HG02588 (cell line): ENCODE measurements around the gene SRSF7.
A peak's percentile ranks its signal among the peaks of the same experiment; 100 is the strongest.
"Not testable (repeated sequence)": the region's sequence is repeated elsewhere in the genome, so short reads cannot be mapped to it uniquely, and the experiment has no call there.

Source experiments
- ATAC-seq: cut with Tn5 transposase; IDR thresholded peaks from one replicate; pipeline ENCODE4 v1.9.1; 2021; ENCODE audit warnings: mild to moderate bottlenecking, moderate library complexity; ENCODE audit not compliant: unreplicated experiment

Gene SRSF7

GRCh38 chr2:38754506-38754905 is 3.3 kb upstream of the SRSF7 start:
- ATAC-seq, result no peak

- no peak for ATAC-seq
Observed at GRCh38 chr2:38754049-38754448, 2.9 kb upstream of the SRSF7 start.

GRCh38 chr2:38751596-38752410 is 642 bp upstream of the SRSF7 start:
- ATAC-seq, result no peak

- peak; percentile 36 for ATAC-seq
Observed at GRCh38 chr2:38750011-38750890, 910 bp downstream of the SRSF7 start.

- ATAC-seq, result no peak
Observed at GRCh38 chr2:38748943-38749804, 2.0 kb downstream of the SRSF7 start.

GRCh38 chr2:38748391-38748790 is 2.8 kb downstream of the SRSF7 start:
- no peak for ATAC-seq

- no peak for ATAC-seq
Observed at GRCh38 chr2:38747819-38748218, 3.3 kb downstream of the SRSF7 start.

- ATAC-seq, result no peak
Observed at GRCh38 chr2:38747007-38747424, 4.1 kb downstream of the SRSF7 start.

GRCh38 chr2:38745267-38745666 is 5.9 kb downstream of the SRSF7 start:
- ATAC-seq, result no peak

- no peak for ATAC-seq
Observed at GRCh38 chr2:38744399-38744780, 6.8 kb downstream of the SRSF7 start.

GRCh38 chr2:38743672-38744398 is 7.3 kb downstream of the SRSF7 start:
- ATAC-seq, result no peak

- no peak for ATAC-seq
Observed at GRCh38 chr2:38742797-38743559, 8.2 kb downstream of the SRSF7 start.

- no peak for ATAC-seq
Observed at GRCh38 chr2:38740851-38741731, 10.1 kb downstream of the SRSF7 start.

GRCh38 chr2:38739524-38739923 is 11.6 kb downstream of the SRSF7 start:
- ATAC-seq, result no peak

GRCh38 chr2:38737925-38738324 is 13.2 kb downstream of the SRSF7 start:
- no peak for ATAC-seq

GRCh38 chr2:38737000-38737698 is 14.0 kb downstream of the SRSF7 start:
- ATAC-seq, result not testable (repeated sequence)

- no peak for ATAC-seq
Observed at GRCh38 chr2:38735999-38736320, 15.2 kb downstream of the SRSF7 start.
